HCT116 (cell line): ENCODE results near the gene ENOPH1. TPM values are rescaled to one million over a fixed set of nuclear protein-coding genes. Genes with fewer than 3 reads are reported as not detected.

ENCODE experiments used
- ATAC-seq: fragments of 200-7000 bp; cut with Tn5 transposase; 2 replicates; pipeline ENCODE4 v1.9.1; 2020; ENCODE audit warnings: mild to moderate bottlenecking, moderate library complexity
- BruUV-seq: library from RNA; stranded (reverse); fragments of 400-500 nt; replicated peaks from 2 replicates; lab custom pipeline; 2021; lab: Mats Ljungman, UMichigan
- CTCF ChIA-PET: fragments of 300-600 bp; sonication (Branson Sonifier 250); formaldehyde crosslinking; loops from one replicate; lab custom pipeline; 2021; ENCODE audit warnings: antibody characterized with exemption; lab: Charles Lee
- POLR2A ChIA-PET: fragments of 300-600, 350-600 bp; sonication (Branson Sonifier 250); formaldehyde crosslinking; loops from one replicate; lab custom pipeline; 2021; ENCODE audit warnings: antibody characterized with exemption; lab: Charles Lee
- RAD21 ChIA-PET, 2 experiments: fragments of 300-600 bp; sonication (Branson Sonifier 250); formaldehyde crosslinking; loops; one replicate each; lab custom pipeline; 2023; ENCODE audit warnings: low total read pairs in 2 of 2; ENCODE audit not compliant: uncharacterized antibody in 2 of 2, unreplicated experiment in 2 of 2, low non-redundant PET in 1 of 2; lab: Charles Lee
- DNase-seq: peaks from one replicate; pipeline ENCODE4 v3.0.0-alpha.2; 2010; ENCODE audit warnings: low read depth, low spot score
- H2AFZ ChIP-seq: fragments of 200-600 bp; shearing (Covaris generic), sonication (generic); 2 replicates; pipeline ENCODE4 v1.6.1; 2017; ENCODE audit warnings: low read depth, mixed run types, mixed read lengths, antibody characterized with exemption, low read length; ENCODE audit not compliant: poor library complexity, severe bottlenecking
- H3K27ac ChIP-seq: 2 replicates; pipeline ENCODE4 v1.5.1; 2012; ENCODE audit warnings: low read depth, low read length
- H3K27me3 ChIP-seq: fragments of 200-600 bp; sonication (generic); 2 replicates; pipeline ENCODE4 v1.6.1; 2016; ENCODE audit warnings: mixed run types, low read length, mixed read lengths; ENCODE audit not compliant: insufficient read depth
- H3K36me3 ChIP-seq, 2 experiments: fragments of 200-500 bp in 1 of 2; fragments of 200-600 bp in 1 of 2; sonication (Bioruptor generic) in 1 of 2; sonication (generic) in 1 of 2; 2 replicates each; pipeline versions ENCODE4 v1.5.1 to v1.6.1; 2014 to 2016; ENCODE audit warnings: low read length in 2 of 2, inconsistent platforms in 1 of 2, mixed read lengths in 1 of 2, mixed run types in 1 of 2; ENCODE audit not compliant: insufficient read depth in 2 of 2, control insufficient read depth in 1 of 2
- H3K4me1 ChIP-seq, 2 experiments: fragments of 200-600 bp in 1 of 2; sonication (generic) in 1 of 2; 2 replicates each; pipeline versions ENCODE4 v1.5.1 to v1.6.1; 2012 to 2017; ENCODE audit warnings: low read length in 2 of 2, inconsistent platforms in 1 of 2, mild to moderate bottlenecking in 1 of 2, mixed read lengths in 1 of 2, mixed run types in 1 of 2, moderate library complexity in 1 of 2; ENCODE audit not compliant: insufficient read depth in 2 of 2, control insufficient read depth in 1 of 2
- H3K4me2 ChIP-seq: fragments of 200-600 bp; sonication (generic); 2 replicates; pipeline ENCODE4 v1.6.1; 2017; ENCODE audit warnings: mixed run types, low read length, mixed read lengths
- H3K4me3 ChIP-seq, 2 experiments: fragments of 200-600 bp in 1 of 2; sonication (generic) in 1 of 2; replicated peaks in 1 of 2; 2 replicates each; pipeline ENCODE4 v1.5.1; 2011 to 2016; ENCODE audit warnings: low read length in 2 of 2, control low read depth in 1 of 2, low read depth in 1 of 2, mild to moderate bottlenecking in 1 of 2, mixed read lengths in 1 of 2, mixed run types in 1 of 2
- H3K79me2 ChIP-seq: fragments of 200-600 bp; sonication (generic); 2 replicates; pipeline ENCODE4 v1.6.1; 2017; ENCODE audit warnings: mild to moderate bottlenecking, mixed run types, low read length, moderate library complexity, mixed read lengths; ENCODE audit not compliant: insufficient read depth
- H3K9ac ChIP-seq: fragments of 200-600 bp; sonication (generic); 2 replicates; pipeline ENCODE4 v1.6.1; 2016; ENCODE audit warnings: low read length, mixed read lengths
- H3K9me2 ChIP-seq: fragments of 200-600 bp; sonication (generic), shearing (Covaris generic); 2 replicates; pipeline ENCODE4 v1.6.1; 2017; ENCODE audit warnings: mixed run types, mild to moderate bottlenecking, moderate library complexity; ENCODE audit not compliant: insufficient read depth
- H3K9me3 ChIP-seq, 2 experiments: fragments of 200-500 bp in 1 of 2; fragments of 200-600 bp in 1 of 2; sonication (Bioruptor generic) in 1 of 2; sonication (generic) in 1 of 2; 2 replicates each; pipeline ENCODE4 v1.6.1; 2014 to 2017; ENCODE audit warnings: low read length in 2 of 2, mixed read lengths in 2 of 2, inconsistent platforms in 1 of 2, low read depth in 1 of 2, mild to moderate bottlenecking in 1 of 2, mixed run types in 1 of 2, moderate library complexity in 1 of 2; ENCODE audit not compliant: control insufficient read depth in 1 of 2, insufficient read depth in 1 of 2
- H4K20me1 ChIP-seq: fragments of 200-600 bp; sonication (generic), shearing (Covaris generic); 2 replicates; pipeline ENCODE4 v1.6.1; 2017; ENCODE audit warnings: mixed run types, mild to moderate bottlenecking, moderate library complexity; ENCODE audit not compliant: insufficient read depth
- CBX3 ChIP-seq: IDR thresholded peaks from 2 replicates; pipeline ENCODE4 v1.6.1; 2012; ENCODE audit warnings: low read depth
- EZH2phosphoT487 ChIP-seq: fragments of 200-600 bp; IDR thresholded peaks from 2 replicates; pipeline ENCODE4 v1.6.1; 2018; ENCODE audit warnings: antibody characterized with exemption, borderline replicate concordance
- FOSL1 ChIP-seq: IDR thresholded peaks from 2 replicates; pipeline ENCODE4 v1.6.1; 2012; ENCODE audit warnings: low read depth
- JUND ChIP-seq: IDR thresholded peaks from 2 replicates; pipeline ENCODE4 v1.6.1; 2012
- MAX ChIP-seq: IDR thresholded peaks from 2 replicates; pipeline ENCODE4 v1.6.1; 2012
- POLR2AphosphoS5 ChIP-seq: IDR thresholded peaks from 2 replicates; pipeline ENCODE4 v1.6.1; 2011; ENCODE audit warnings: mild to moderate bottlenecking, low read depth, low read length, moderate library complexity
- SP1 ChIP-seq: IDR thresholded peaks from 2 replicates; pipeline ENCODE4 v1.6.1; 2012; ENCODE audit warnings: low read depth
- SRF ChIP-seq: IDR thresholded peaks from 2 replicates; pipeline ENCODE4 v1.6.1; 2012; ENCODE audit warnings: low read depth
- TCF7L2 ChIP-seq: IDR thresholded peaks from 2 replicates; pipeline ENCODE4 v1.7.0; 2011; ENCODE audit warnings: borderline replicate concordance, inconsistent platforms; ENCODE audit not compliant: insufficient read depth, insufficient read length; ENCODE audit errors: extremely low read depth
- YY1 ChIP-seq: IDR thresholded peaks from 2 replicates; pipeline ENCODE4 v1.6.1; 2011; ENCODE audit warnings: low read length, low read depth, moderate library complexity, mild to moderate bottlenecking; ENCODE audit not compliant: insufficient replicate concordance; ENCODE audit errors: extremely low read depth
- ZNF274 ChIP-seq: fragments of 200-500 bp; sonication (Bioruptor generic); IDR thresholded peaks from 2 replicates; pipeline ENCODE4 v1.6.1; 2014; ENCODE audit warnings: mild to moderate bottlenecking, low read depth, low read length, inconsistent platforms
- intact Hi-C: fragments of 100-400 bp; cut with micrococcal nuclease; formaldehyde crosslinking; loops from 2 replicates; pipeline ENCODE4 v1.10.0; 2022
- total RNA-seq: library from RNA; stranded (reverse); gene quantifications from one replicate; pipeline ENCODE4 v1.2.1, GENCODE V29; 2021; ENCODE audit not compliant: unreplicated experiment
- TF ChIP-seq, protein P1 (sequence below): IDR thresholded peaks from 2 replicates; pipeline ENCODE4 v1.6.1; 2012; ENCODE audit warnings: low read depth

Gene ENOPH1
- total RNA-seq, 1 experiment from 2014 or later: 53.4 TPM

DNA sequence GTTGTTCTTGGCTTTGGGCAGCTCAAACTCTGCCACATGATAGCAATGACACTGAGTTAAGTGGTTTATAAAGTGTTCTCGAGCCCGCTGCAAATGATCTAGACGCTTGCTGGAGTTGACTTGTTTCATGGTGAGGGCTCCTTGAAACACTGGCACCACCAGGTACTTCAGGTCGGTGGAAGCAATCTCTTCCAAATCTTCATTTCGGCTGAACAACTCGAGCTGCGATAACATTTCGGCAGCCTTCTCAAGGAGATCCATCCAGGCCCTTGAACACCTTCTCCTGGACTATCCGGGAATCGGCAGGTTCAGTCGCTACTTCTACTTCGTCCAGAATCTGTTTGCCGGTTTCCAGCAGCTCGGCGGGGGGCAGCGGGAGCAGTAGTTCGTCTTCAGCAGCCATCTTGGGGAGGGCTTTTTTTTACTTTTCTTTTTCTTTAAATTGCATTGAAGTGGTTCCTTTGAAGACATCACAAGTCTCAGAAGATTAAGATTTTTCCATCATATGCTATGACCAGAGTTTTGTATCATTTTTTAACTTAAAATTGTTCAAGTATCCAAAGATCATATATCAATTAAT is 28.1 kb upstream of the ENOPH1 start:
- Histone ChIP-seq H3K9me2 (no peaks in the 10 kb centered on the region), H3K27me3 (no peaks in the 10 kb centered on the region)
- no TSS peak for BruUV-seq
- TF ChIP-seq ZNF274 (no peak), FOSL1 (no peak), SRF (no peak), MAX (no peak), CBX3 (no peak), JUND (no peak), EZH2phosphoT487 (no peak), POLR2AphosphoS5 (no peak), SP1 (no peak), TCF7L2 (no peak), YY1 (no peak)
- TF ChIP-seq, protein P1, sequence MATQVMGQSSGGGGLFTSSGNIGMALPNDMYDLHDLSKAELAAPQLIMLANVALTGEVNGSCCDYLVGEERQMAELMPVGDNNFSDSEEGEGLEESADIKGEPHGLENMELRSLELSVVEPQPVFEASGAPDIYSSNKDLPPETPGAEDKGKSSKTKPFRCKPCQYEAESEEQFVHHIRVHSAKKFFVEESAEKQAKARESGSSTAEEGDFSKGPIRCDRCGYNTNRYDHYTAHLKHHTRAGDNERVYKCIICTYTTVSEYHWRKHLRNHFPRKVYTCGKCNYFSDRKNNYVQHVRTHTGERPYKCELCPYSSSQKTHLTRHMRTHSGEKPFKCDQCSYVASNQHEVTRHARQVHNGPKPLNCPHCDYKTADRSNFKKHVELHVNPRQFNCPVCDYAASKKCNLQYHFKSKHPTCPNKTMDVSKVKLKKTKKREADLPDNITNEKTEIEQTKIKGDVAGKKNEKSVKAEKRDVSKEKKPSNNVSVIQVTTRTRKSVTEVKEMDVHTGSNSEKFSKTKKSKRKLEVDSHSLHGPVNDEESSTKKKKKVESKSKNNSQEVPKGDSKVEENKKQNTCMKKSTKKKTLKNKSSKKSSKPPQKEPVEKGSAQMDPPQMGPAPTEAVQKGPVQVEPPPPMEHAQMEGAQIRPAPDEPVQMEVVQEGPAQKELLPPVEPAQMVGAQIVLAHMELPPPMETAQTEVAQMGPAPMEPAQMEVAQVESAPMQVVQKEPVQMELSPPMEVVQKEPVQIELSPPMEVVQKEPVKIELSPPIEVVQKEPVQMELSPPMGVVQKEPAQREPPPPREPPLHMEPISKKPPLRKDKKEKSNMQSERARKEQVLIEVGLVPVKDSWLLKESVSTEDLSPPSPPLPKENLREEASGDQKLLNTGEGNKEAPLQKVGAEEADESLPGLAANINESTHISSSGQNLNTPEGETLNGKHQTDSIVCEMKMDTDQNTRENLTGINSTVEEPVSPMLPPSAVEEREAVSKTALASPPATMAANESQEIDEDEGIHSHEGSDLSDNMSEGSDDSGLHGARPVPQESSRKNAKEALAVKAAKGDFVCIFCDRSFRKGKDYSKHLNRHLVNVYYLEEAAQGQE: no peak
- TF ChIP-seq, all 23 proteins: peak for 0
- no peak overlapping the region for H2AFZ ChIP-seq
- no peaks in the 10 kb centered on the region for H3K36me3 ChIP-seq
- no peaks in the 10 kb centered on the region for H3K79me2 ChIP-seq
- ATAC-seq (no peak), DNase-seq (no peak)
- H3K9me3 ChIP-seq: no peaks in the 10 kb centered on the region
- H3K9ac ChIP-seq: no peak overlapping the region
- H3K4me2 ChIP-seq: no peak overlapping the region
- H3K4me1 ChIP-seq: no peaks in the 10 kb centered on the region
- ChIA-PET RAD21 (no interaction called here), POLR2A (no interaction called here), CTCF (no interaction called here)
- H3K4me3 ChIP-seq: no peak overlapping the region
- H3K27ac ChIP-seq: no peak overlapping the region
- intact Hi-C loops: no loop called here
- H4K20me1 ChIP-seq: no peaks in the 10 kb centered on the region
